Tibial nerve (tissue), 3 donors: ENCODE measurements around the gene SRRM5.

Source experiments
- POLR2A ChIP-seq, 2 donors: fragments of 450-650 bp; IDR thresholded peaks; one replicate each; pipeline ENCODE4 v1.6.1; 2017; ENCODE audit warnings: antibody characterized with exemption in 2 of 2, mild to moderate bottlenecking in 2 of 2, moderate library complexity in 2 of 2
- TF ChIP-seq, protein P1 (sequence below), 5 experiments: fragments of 200-600 bp in 3 of 5; fragments of 450-650 bp in 2 of 5; sonication (generic) in 3 of 5; IDR thresholded peaks; one replicate each; pipeline ENCODE4 v1.5.1; 2016 to 2019; ENCODE audit warnings: antibody characterized with exemption in 5 of 5, mild to moderate bottlenecking in 3 of 5, moderate library complexity in 2 of 5

DNA sequence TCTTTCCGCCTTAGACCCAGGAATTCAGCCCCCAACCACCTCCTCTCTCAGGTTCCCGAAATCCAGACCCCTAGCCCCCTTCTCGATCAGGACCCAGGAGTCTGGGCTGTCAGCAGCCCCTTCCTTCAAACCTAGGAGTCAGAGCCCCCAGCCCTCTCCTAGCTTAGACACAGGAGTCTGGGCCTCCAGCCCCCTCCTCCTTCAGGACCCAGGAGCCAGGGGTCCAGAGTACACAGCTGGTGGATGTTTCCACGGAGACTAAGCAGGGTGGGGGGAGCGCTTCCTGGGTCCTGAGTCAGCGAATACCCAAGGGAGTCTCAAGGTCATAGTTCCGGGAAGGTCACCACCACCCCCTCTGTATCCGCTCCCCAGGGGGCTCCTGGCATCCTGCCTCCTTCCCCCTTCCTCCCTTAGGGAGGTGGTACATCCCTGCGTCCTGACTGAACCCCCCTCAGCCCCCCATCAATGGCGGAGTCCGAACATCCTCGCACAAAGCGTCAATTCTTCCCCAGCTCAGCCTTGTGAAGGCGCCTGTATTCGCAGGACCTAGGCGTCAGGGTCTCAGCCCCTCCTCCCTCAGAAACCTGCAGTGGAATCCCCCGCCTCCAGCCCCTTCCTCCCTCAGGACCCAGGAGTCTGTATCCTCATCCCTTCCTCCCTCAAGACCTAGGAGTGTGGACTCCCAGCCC is 23.1 kb downstream of the SRRM5 start:
- TF ChIP-seq, protein P1, sequence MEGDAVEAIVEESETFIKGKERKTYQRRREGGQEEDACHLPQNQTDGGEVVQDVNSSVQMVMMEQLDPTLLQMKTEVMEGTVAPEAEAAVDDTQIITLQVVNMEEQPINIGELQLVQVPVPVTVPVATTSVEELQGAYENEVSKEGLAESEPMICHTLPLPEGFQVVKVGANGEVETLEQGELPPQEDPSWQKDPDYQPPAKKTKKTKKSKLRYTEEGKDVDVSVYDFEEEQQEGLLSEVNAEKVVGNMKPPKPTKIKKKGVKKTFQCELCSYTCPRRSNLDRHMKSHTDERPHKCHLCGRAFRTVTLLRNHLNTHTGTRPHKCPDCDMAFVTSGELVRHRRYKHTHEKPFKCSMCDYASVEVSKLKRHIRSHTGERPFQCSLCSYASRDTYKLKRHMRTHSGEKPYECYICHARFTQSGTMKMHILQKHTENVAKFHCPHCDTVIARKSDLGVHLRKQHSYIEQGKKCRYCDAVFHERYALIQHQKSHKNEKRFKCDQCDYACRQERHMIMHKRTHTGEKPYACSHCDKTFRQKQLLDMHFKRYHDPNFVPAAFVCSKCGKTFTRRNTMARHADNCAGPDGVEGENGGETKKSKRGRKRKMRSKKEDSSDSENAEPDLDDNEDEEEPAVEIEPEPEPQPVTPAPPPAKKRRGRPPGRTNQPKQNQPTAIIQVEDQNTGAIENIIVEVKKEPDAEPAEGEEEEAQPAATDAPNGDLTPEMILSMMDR (IDR thresholded peaks at IDR 0.05) = peak in 1 of 5 experiments; percentile 9
- peak in 1 of 2 donors; percentile 6 for TF ChIP-seq POLR2A (IDR thresholded peaks at IDR 0.05)
